ENCODE data around the gene NOL9. TPM values are rescaled to one million over a fixed set of nuclear protein-coding genes. Genes with fewer than 3 reads are reported as not detected.
A peak's percentile ranks its signal among the peaks of the same experiment; 100 is the strongest.

The NOL9 gene
- total RNA-seq, 5 donors from 2014 or later (not counting 1 experiment from before 2014, with no cell fraction given) = 48.6 to 66.6 (median 58.7) TPM

DNA sequence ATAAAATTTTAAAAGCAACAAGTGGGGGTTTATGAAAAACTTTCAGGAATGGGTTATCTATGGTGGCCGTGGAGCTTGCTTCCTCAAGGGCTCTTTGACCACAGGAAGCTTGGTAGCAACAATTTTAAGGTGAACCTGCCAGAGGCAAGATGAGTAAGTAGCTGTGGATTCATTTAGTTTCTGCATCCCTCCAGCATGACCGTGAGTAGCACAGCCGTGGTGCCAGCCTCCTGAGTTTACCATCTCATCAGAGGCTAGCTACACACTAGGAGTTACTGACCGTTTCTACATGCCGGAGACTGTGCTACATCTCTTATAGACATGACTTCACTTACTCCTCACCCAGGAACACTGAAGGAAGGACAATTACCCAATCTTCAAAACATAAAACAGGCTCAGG is 32.8 kb downstream of the NOL9 start:
- no peak overlapping the region for H3K27ac ChIP-seq (ENCODE audit: low read length)
- Mint-ChIP-seq H3K4me1 (peaks cover 0 to 5% (median 4%) of the 10 kb centered on the region in 3 donors), H3K4me3 (no peak overlapping the region), H3K36me3 (peaks cover 16% of the 10 kb centered on the region), H3K27me3 (no peaks in the 10 kb centered on the region), H3K9me3 (no peaks in the 10 kb centered on the region), H3K27ac (peak overlapping the region in 1 of 2 donors; percentile 12)
- no peaks in the 10 kb centered on the region for H3K4me1 ChIP-seq (ENCODE audit: control insufficient read depth in 1 of 2, extremely low read depth in 1 of 2, insufficient read depth in 2 of 2, low read length in 2 of 2)
- no peak overlapping the region for H3K4me3 ChIP-seq (ENCODE audit: control insufficient read depth in 1 of 2, extremely low read depth in 1 of 2, low read length in 1 of 2)
- H3K27me3 ChIP-seq (replicated peaks in 1 of 2; ENCODE audit: control insufficient read depth in 2 of 2, extremely low read depth in 1 of 2, insufficient read depth in 2 of 2, low read length in 1 of 2) = no peaks in the 10 kb centered on the region
- ATAC-seq (replicated peaks in 1 of 4) (no peak), DNase-seq (no peak)
- H3K9me3 ChIP-seq = no peaks in the 10 kb centered on the region
- ChIA-PET POLR2A (no interaction called here), CTCF (no interaction called here)
- WGBS (ENCODE audit: insufficient coverage) = 71% methylated on average over 4 of the region's 5 CpGs
- H3K36me3 ChIP-seq (ENCODE audit: control insufficient read depth in 2 of 2, extremely low read depth in 1 of 2, insufficient read depth in 1 of 2, low read length in 1 of 2) = peaks cover 9 to 16% of the 10 kb centered on the region in 2 donors

DNA sequence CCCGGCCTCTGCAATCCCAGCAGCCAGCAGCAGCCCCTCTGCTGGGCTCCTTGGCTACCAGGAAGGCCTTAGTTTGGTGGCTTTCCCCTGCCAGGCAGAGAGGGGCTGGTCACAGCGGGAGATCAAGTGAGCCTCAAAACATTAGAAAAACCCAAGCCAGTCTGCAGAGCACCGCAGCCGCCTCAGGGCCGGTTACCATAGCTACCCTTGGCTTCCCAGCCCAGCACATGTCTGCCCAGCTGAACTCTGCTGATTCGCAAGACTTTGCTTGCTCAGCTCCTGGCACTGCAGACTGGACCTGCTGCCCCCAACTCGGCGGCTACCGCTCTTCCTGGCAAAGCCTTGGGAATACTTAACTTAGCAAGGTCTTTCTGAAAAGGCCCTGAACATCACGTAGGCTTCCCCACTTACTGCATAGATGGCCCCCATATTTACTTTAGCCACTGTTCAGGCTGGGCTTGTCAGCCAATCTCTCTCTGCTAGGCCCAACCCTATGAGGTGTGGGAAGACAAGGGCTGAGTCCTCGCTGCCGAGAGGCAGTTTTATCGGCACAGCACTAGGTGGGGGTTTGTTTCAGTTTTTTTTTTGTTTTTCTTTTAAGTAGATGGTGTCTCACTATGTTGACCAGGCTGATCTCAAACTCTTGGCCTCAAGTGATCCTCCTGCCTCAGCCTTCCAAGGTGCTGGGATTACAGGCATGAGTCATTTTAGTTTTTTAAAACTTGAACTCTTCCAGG is 34.2 kb downstream of the NOL9 start:
- H3K27me3 ChIP-seq (replicated peaks in 1 of 2; ENCODE audit: control insufficient read depth in 2 of 2, extremely low read depth in 1 of 2, insufficient read depth in 2 of 2, low read length in 1 of 2) = no peaks in the 10 kb centered on the region
- POLR2A ChIA-PET = no interaction called here
- Mint-ChIP-seq H3K27ac (no peak overlapping the region), H3K36me3 (peaks cover 3% of the 10 kb centered on the region), H3K4me1 (peaks cover 0 to 5% (median 4%) of the 10 kb centered on the region in 3 donors), H3K9me3 (no peaks in the 10 kb centered on the region), H3K4me3 (no peak overlapping the region), H3K27me3 (no peaks in the 10 kb centered on the region)
- DNase-seq (no peak), ATAC-seq (replicated peaks in 1 of 4) (no peak)
- H3K4me3 ChIP-seq (ENCODE audit: control insufficient read depth in 1 of 2, extremely low read depth in 1 of 2, low read length in 1 of 2) = no peak overlapping the region
- CTCF ChIA-PET = no interaction called here
- H3K4me1 ChIP-seq (ENCODE audit: control insufficient read depth in 1 of 2, extremely low read depth in 1 of 2, insufficient read depth in 2 of 2, low read length in 2 of 2) = no peaks in the 10 kb centered on the region
- WGBS (ENCODE audit: insufficient coverage) = 76% methylated on average over 9 of the region's 13 CpGs
- H3K36me3 ChIP-seq (ENCODE audit: control insufficient read depth in 2 of 2, extremely low read depth in 1 of 2, insufficient read depth in 1 of 2, low read length in 1 of 2) = peaks cover 2% of the 10 kb centered on the region in 2 donors
- no peaks in the 10 kb centered on the region for H3K9me3 ChIP-seq
- no peak overlapping the region for H3K27ac ChIP-seq (ENCODE audit: low read length)

DNA sequence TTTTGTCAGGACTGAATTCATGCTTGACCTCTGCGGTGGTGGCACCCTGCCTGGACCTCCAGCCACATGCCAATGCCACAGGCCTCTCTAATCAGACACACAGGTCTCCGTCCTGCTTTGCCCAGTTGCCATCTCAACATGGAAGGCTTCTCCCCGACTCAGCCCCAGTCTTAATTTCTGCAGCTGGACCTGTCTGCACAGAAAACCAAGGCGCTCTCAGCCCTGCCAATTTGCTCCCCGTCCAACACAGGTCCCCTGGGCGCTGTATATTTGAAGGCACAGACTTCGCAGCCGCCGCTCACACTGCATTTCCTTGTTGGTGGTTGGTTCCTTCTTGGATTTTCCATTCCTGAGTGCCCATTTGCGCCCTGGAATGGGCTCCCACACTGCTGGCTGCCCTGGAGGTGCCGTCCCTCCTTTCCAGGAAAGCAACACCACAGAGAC is 34.8 kb downstream of the NOL9 start:
- ATAC-seq (replicated peaks in 1 of 4) (no peak), DNase-seq (no peak)
- no peak overlapping the region for H3K27ac ChIP-seq (ENCODE audit: low read length)
- 89% methylated on average over 8 of the region's 11 CpGs for WGBS (ENCODE audit: insufficient coverage)
- Mint-ChIP-seq H3K4me1 (peaks cover 0 to 5% (median 4%) of the 10 kb centered on the region in 3 donors), H3K4me3 (no peak overlapping the region), H3K27ac (no peak overlapping the region), H3K27me3 (no peaks in the 10 kb centered on the region), H3K36me3 (peaks cover 3% of the 10 kb centered on the region), H3K9me3 (no peaks in the 10 kb centered on the region)
- H3K36me3 ChIP-seq (ENCODE audit: control insufficient read depth in 2 of 2, extremely low read depth in 1 of 2, insufficient read depth in 1 of 2, low read length in 1 of 2) = peaks cover 0 to 2% of the 10 kb centered on the region in 2 donors
- H3K27me3 ChIP-seq (replicated peaks in 1 of 2; ENCODE audit: control insufficient read depth in 2 of 2, extremely low read depth in 1 of 2, insufficient read depth in 2 of 2, low read length in 1 of 2) = no peaks in the 10 kb centered on the region
- H3K4me1 ChIP-seq (ENCODE audit: control insufficient read depth in 1 of 2, extremely low read depth in 1 of 2, insufficient read depth in 2 of 2, low read length in 2 of 2) = no peaks in the 10 kb centered on the region
- CTCF ChIA-PET = no interaction called here
- no peaks in the 10 kb centered on the region for H3K9me3 ChIP-seq
- POLR2A ChIA-PET = no interaction called here
- no peak overlapping the region for H3K4me3 ChIP-seq (ENCODE audit: control insufficient read depth in 1 of 2, extremely low read depth in 1 of 2, low read length in 1 of 2)

DNA sequence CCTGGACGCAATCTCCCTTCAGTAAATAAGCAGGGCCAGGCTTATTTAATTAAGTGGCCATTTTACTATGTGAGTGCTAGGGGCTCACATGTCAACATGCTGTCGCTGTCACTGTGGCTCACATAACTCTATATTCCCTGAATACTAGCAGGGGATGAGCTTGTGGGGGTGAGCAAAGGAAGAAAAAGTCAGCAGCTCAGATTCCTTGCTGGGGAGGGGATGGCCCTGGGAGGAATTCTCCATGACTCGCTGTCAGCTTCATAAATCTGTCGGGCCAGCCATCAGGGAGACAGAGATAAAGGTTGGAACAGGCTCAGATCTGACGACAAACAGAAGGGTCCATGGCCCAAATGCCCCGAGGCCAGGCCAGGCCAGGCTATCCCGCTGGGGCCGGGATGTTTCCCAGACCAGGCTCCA is 36.9 kb downstream of the NOL9 start:
- H3K27ac Mint-ChIP-seq = no peak overlapping the region
- no peak overlapping the region for H3K27ac ChIP-seq (ENCODE audit: low read length)
- DNase-seq = no peak
- H3K27me3 ChIP-seq (replicated peaks in 1 of 2; ENCODE audit: control insufficient read depth in 2 of 2, extremely low read depth in 1 of 2, insufficient read depth in 2 of 2, low read length in 1 of 2) = no peaks in the 10 kb centered on the region
- CTCF ChIA-PET = no interaction called here
- no peaks in the 10 kb centered on the region for H3K27me3 Mint-ChIP-seq
- H3K4me3 Mint-ChIP-seq = no peak overlapping the region
- H3K9me3 Mint-ChIP-seq = no peaks in the 10 kb centered on the region
- H3K36me3 Mint-ChIP-seq = no peaks in the 10 kb centered on the region
- 93% methylated on average over 4 of the region's 8 CpGs for WGBS (ENCODE audit: insufficient coverage)
- no peak overlapping the region for H3K4me3 ChIP-seq (ENCODE audit: control insufficient read depth in 1 of 2, extremely low read depth in 1 of 2, low read length in 1 of 2)
- H3K36me3 ChIP-seq (ENCODE audit: control insufficient read depth in 2 of 2, extremely low read depth in 1 of 2, insufficient read depth in 1 of 2, low read length in 1 of 2) = no peaks in the 10 kb centered on the region
- ATAC-seq (replicated peaks in 1 of 4) = no peak
- H3K9me3 ChIP-seq = no peaks in the 10 kb centered on the region
- POLR2A ChIA-PET = no interaction called here
- no peaks in the 10 kb centered on the region for H3K4me1 ChIP-seq (ENCODE audit: control insufficient read depth in 1 of 2, extremely low read depth in 1 of 2, insufficient read depth in 2 of 2, low read length in 2 of 2)
- H3K4me1 Mint-ChIP-seq = no peaks in the 10 kb centered on the region

DNA sequence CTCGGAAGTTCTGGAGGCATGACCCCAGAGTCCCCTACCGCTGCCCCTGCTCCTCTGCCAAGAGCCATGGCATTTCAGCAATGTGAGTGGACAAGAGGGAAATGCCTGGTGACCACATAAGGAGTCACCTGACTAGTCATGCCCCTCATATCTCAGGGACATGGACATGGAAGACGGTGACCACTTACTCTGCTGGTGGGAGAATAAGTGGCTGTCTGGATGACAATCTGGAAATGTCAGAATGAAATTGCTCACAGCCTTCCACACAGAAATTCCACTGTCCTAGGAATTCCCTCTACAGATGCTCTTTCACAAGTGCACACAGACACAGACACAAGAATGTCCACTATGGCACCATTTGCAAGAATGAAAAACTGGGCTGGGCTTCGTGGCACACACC is 38.5 kb downstream of the NOL9 start:
- no peak overlapping the region for H3K27ac Mint-ChIP-seq
- no peak overlapping the region for H3K4me3 Mint-ChIP-seq
- WGBS (ENCODE audit: insufficient coverage) = 57% methylated on average over 1 of the region's 4 CpGs
- Histone ChIP-seq H3K27ac (ENCODE audit: low read length) (no peak overlapping the region), H3K36me3 (ENCODE audit: control insufficient read depth in 2 of 2, extremely low read depth in 1 of 2, insufficient read depth in 1 of 2, low read length in 1 of 2) (no peaks in the 10 kb centered on the region), H3K27me3 (replicated peaks in 1 of 2; ENCODE audit: control insufficient read depth in 2 of 2, extremely low read depth in 1 of 2, insufficient read depth in 2 of 2, low read length in 1 of 2) (peaks cover 0 to 3% of the 10 kb centered on the region in 2 experiments), H3K4me1 (ENCODE audit: control insufficient read depth in 1 of 2, extremely low read depth in 1 of 2, insufficient read depth in 2 of 2, low read length in 2 of 2) (no peaks in the 10 kb centered on the region), H3K9me3 (no peaks in the 10 kb centered on the region), H3K4me3 (ENCODE audit: control insufficient read depth in 1 of 2, extremely low read depth in 1 of 2, low read length in 1 of 2) (no peak overlapping the region)
- H3K27me3 Mint-ChIP-seq = no peaks in the 10 kb centered on the region
- no peaks in the 10 kb centered on the region for H3K9me3 Mint-ChIP-seq
- POLR2A ChIA-PET = no interaction called here
- no peaks in the 10 kb centered on the region for H3K4me1 Mint-ChIP-seq
- H3K36me3 Mint-ChIP-seq = no peaks in the 10 kb centered on the region
- CTCF ChIA-PET = no interaction called here
- no peak for ATAC-seq (replicated peaks in 1 of 4)
- no peak for DNase-seq

DNA sequence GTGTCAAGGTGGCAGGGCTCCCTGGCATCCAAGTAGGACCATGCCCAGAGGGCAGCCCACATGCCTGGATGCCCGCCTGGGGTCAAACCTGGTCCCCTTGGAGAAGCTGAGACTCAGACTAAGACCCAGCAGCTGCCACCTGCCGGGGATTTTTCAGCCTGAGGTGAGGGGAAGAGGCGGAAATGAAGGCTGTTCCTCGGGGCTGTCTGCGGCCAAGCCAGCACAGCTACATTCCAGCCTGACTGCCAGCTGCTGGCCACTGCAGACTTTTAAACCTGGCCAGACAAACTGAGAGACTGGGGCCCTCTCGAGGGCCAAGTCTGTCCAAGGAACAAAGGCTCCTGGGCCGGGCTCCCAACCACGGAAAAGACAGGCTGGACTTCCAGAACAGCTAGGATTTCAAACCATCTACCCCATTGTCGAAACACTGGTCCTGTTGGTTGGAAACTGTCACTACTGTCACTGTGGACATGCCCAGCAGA is 41.0 kb downstream of the NOL9 start:
- H3K9me3 ChIP-seq = no peaks in the 10 kb centered on the region
- ChIA-PET CTCF (no interaction called here), POLR2A (no interaction called here)
- no peaks in the 10 kb centered on the region for H3K36me3 Mint-ChIP-seq
- H3K4me1 ChIP-seq (ENCODE audit: control insufficient read depth in 1 of 2, extremely low read depth in 1 of 2, insufficient read depth in 2 of 2, low read length in 2 of 2) = no peaks in the 10 kb centered on the region
- 81% methylated on average over 9 of the region's 9 CpGs for WGBS (ENCODE audit: insufficient coverage)
- H3K4me3 Mint-ChIP-seq = no peak overlapping the region
- peaks cover 0 to 21% of the 10 kb centered on the region in 2 experiments for H3K27me3 ChIP-seq (replicated peaks in 1 of 2; ENCODE audit: control insufficient read depth in 2 of 2, extremely low read depth in 1 of 2, insufficient read depth in 2 of 2, low read length in 1 of 2)
- ATAC-seq (replicated peaks in 1 of 4) = no peak
- H3K27ac Mint-ChIP-seq = no peak overlapping the region
- DNase-seq = no peak
- H3K9me3 Mint-ChIP-seq = no peaks in the 10 kb centered on the region
- H3K36me3 ChIP-seq (ENCODE audit: control insufficient read depth in 2 of 2, extremely low read depth in 1 of 2, insufficient read depth in 1 of 2, low read length in 1 of 2) = no peaks in the 10 kb centered on the region
- no peaks in the 10 kb centered on the region for H3K4me1 Mint-ChIP-seq
- no peaks in the 10 kb centered on the region for H3K27me3 Mint-ChIP-seq
- no peak overlapping the region for H3K27ac ChIP-seq (ENCODE audit: low read length)
- H3K4me3 ChIP-seq (ENCODE audit: control insufficient read depth in 1 of 2, extremely low read depth in 1 of 2, low read length in 1 of 2) = no peak overlapping the region

Data from T-cell (primary cell).